Measurements from ENCODE around the gene ZBTB33. TPM values are rescaled to one million over a fixed set of nuclear protein-coding genes. Genes with fewer than 3 reads are reported as not detected.

Gene ZBTB33
- total and polyA plus RNA-seq, 9 donors: 9.3 to 19.4 (median 14.3) TPM

GRCh38 chrX:120302434-120302833, 51.8 kb downstream of the ZBTB33 start:
- 11% methylated on average over 2 of the region's 4 CpGs for WGBS (ENCODE audit: insufficient coverage)
- Histone ChIP-seq H3K36me3 (ENCODE audit: control insufficient read depth, insufficient read depth, low read length) (no peaks in the 10 kb centered on the region), H3K4me3 (ENCODE audit: low read length) (no peak overlapping the region), H3K27ac (ENCODE audit: low read length) (no peak overlapping the region), H3K27me3 (ENCODE audit: control insufficient read depth, insufficient read depth, low read length) (peaks cover 22% of the 10 kb centered on the region), H3K4me1 (ENCODE audit: control insufficient read depth, insufficient read depth, low read length) (no peaks in the 10 kb centered on the region), H3K9me3 (replicated peaks; ENCODE audit: control insufficient read depth, low read depth, low read length) (no peaks in the 10 kb centered on the region)
- DNase-seq: peak; percentile 27

- Histone ChIP-seq H3K9me3 (replicated peaks; ENCODE audit: control insufficient read depth, low read depth, low read length) (no peaks in the 10 kb centered on the region), H3K27ac (ENCODE audit: low read length) (no peak overlapping the region), H3K4me3 (ENCODE audit: low read length) (no peak overlapping the region), H3K27me3 (ENCODE audit: control insufficient read depth, insufficient read depth, low read length) (peaks cover 36% of the 10 kb centered on the region), H3K36me3 (ENCODE audit: control insufficient read depth, insufficient read depth, low read length) (no peaks in the 10 kb centered on the region), H3K4me1 (ENCODE audit: control insufficient read depth, insufficient read depth, low read length) (peaks cover 4% of the 10 kb centered on the region)
- WGBS (ENCODE audit: insufficient coverage): 50% methylated on average over 1 of the region's 8 CpGs
- no peak for DNase-seq
These were observed 53.6 kb downstream of the ZBTB33 start for GRCh38 chrX:120304256-120304655.

GRCh38 chrX:120305531-120306141, 55.0 kb downstream of the ZBTB33 start:
- Histone ChIP-seq H3K36me3 (ENCODE audit: control insufficient read depth, insufficient read depth, low read length) (no peaks in the 10 kb centered on the region), H3K4me3 (ENCODE audit: low read length) (no peak overlapping the region), H3K27ac (ENCODE audit: low read length) (no peak overlapping the region), H3K27me3 (ENCODE audit: control insufficient read depth, insufficient read depth, low read length) (peaks cover 48% of the 10 kb centered on the region), H3K9me3 (replicated peaks; ENCODE audit: control insufficient read depth, low read depth, low read length) (no peaks in the 10 kb centered on the region), H3K4me1 (ENCODE audit: control insufficient read depth, insufficient read depth, low read length) (peaks cover 12% of the 10 kb centered on the region)
- WGBS (ENCODE audit: insufficient coverage): 0% methylated on average over 1 of the region's 11 CpGs
- no peak for DNase-seq

GRCh38 chrX:120306630-120307029, 56.0 kb downstream of the ZBTB33 start:
- Histone ChIP-seq H3K27me3 (ENCODE audit: control insufficient read depth, insufficient read depth, low read length) (peaks cover 54% of the 10 kb centered on the region), H3K36me3 (ENCODE audit: control insufficient read depth, insufficient read depth, low read length) (no peaks in the 10 kb centered on the region), H3K4me1 (ENCODE audit: control insufficient read depth, insufficient read depth, low read length) (peaks cover 16% of the 10 kb centered on the region), H3K27ac (ENCODE audit: low read length) (no peak overlapping the region), H3K4me3 (ENCODE audit: low read length) (no peak overlapping the region), H3K9me3 (replicated peaks; ENCODE audit: control insufficient read depth, low read depth, low read length) (no peaks in the 10 kb centered on the region)
- no peak for DNase-seq
- WGBS (ENCODE audit: insufficient coverage): 63% methylated on average over 1 of the region's 2 CpGs

Other genes starting within 250 kb of the ZBTB33 start
- gene RHOXF2B, start 173.1 kb upstream of the ZBTB33 start, total RNA-seq: not detected
- gene RHOXF2B, start 173.1 kb upstream of the ZBTB33 start, polyA plus RNA-seq (ENCODE audit: insufficient read depth in 1 of 8, insufficient read length in 8 of 8, low replicate concordance in 1 of 8): under 1 TPM in 2 of 8 donors, not detected in 6; 0.15 to 0.20 TPM
- gene RHOXF1, start 134.9 kb upstream of the ZBTB33 start, total RNA-seq: 0.09 TPM
- gene RHOXF1, start 134.9 kb upstream of the ZBTB33 start, polyA plus RNA-seq (ENCODE audit: insufficient read depth in 1 of 8, insufficient read length in 8 of 8, low replicate concordance in 1 of 8): under 1 TPM in 4 of 8 donors, not detected in 4; 0.18 to 0.76 (median 0.37) TPM
- not detected for gene RHOXF2, start 92.2 kb upstream of the ZBTB33 start, total RNA-seq
- gene RHOXF2, start 92.2 kb upstream of the ZBTB33 start, polyA plus RNA-seq (ENCODE audit: insufficient read depth in 1 of 8, insufficient read length in 8 of 8, low replicate concordance in 1 of 8): under 1 TPM in 1 of 8 donors, not detected in 7; 0.07 TPM
- gene TMEM255A, start 60.6 kb downstream of the ZBTB33 start, total RNA-seq: 3.3 TPM
- 10 to 100 TPM in 6 of 8 donors, 1 to 10 TPM in 2; 7.8 to 15.5 (median 11.6) TPM for gene TMEM255A, start 60.6 kb downstream of the ZBTB33 start, polyA plus RNA-seq (ENCODE audit: insufficient read depth in 1 of 8, insufficient read length in 8 of 8, low replicate concordance in 1 of 8)
- gene ATP1B4, start 111.3 kb downstream of the ZBTB33 start, total RNA-seq: 298 TPM
- gene ATP1B4, start 111.3 kb downstream of the ZBTB33 start, polyA plus RNA-seq (ENCODE audit: insufficient read depth in 1 of 8, insufficient read length in 8 of 8, low replicate concordance in 1 of 8): 100 to 1,000 TPM; 157 to 359 (median 241) TPM
- 101 TPM for gene LAMP2, start 218.5 kb downstream of the ZBTB33 start, total RNA-seq
- 100 to 1,000 TPM in 7 of 8 donors, 10 to 100 TPM in 1; 99.5 to 140 (median 121) TPM for gene LAMP2, start 218.5 kb downstream of the ZBTB33 start, polyA plus RNA-seq (ENCODE audit: insufficient read depth in 1 of 8, insufficient read length in 8 of 8, low replicate concordance in 1 of 8)

All from muscle of leg (tissue), 11 donors.